Tibial nerve (tissue), 4 donors: ENCODE measurements around the gene DROSHA.

Experiments
- CTCF ChIP-seq, 5 experiments: fragments of 200-600 bp in 3 of 5; fragments of 450-650 bp in 2 of 5; sonication (generic) in 3 of 5; IDR thresholded peaks; one replicate each; pipeline ENCODE4 v1.5.1; 2016 to 2019; ENCODE audit warnings: antibody characterized with exemption in 5 of 5, mild to moderate bottlenecking in 3 of 5, moderate library complexity in 2 of 5
- EP300 ChIP-seq, 2 donors: sonication (generic); formaldehyde crosslinking; IDR thresholded peaks; one replicate each; pipeline ENCODE4 v1.6.1; 2017; ENCODE audit warnings: antibody characterized with exemption in 2 of 2, mild to moderate bottlenecking in 1 of 2
- POLR2A ChIP-seq, 2 donors: fragments of 450-650 bp; IDR thresholded peaks; one replicate each; pipeline ENCODE4 v1.6.1; 2017; ENCODE audit warnings: antibody characterized with exemption in 2 of 2, mild to moderate bottlenecking in 2 of 2, moderate library complexity in 2 of 2

- TF ChIP-seq EP300 (IDR thresholded peaks at IDR 0.05) (no peak), CTCF (IDR thresholded peaks at IDR 0.05) (no peak), POLR2A (IDR thresholded peaks at IDR 0.05) (no peak)
Observed at GRCh38 chr5:31433229-31433628, 98.7 kb downstream of the DROSHA start.
